NCI-H2107 treated with DMSO at 0.1 percent for 48 hours (cell line): ENCODE measurements around the gene DCST2.

Source experiments
- DNase-seq: peaks from one replicate; lab custom pipeline; 2025; ENCODE audit not compliant: unreplicated experiment; lab: John Stamatoyannopoulos, UW

DCST2 gene

GRCh38 chr1:155030243-155030795 lies 3.3 kb downstream of the DCST2 start:
- no peak for DNase-seq

- no peak for DNase-seq
These were observed 3.9 kb downstream of the DCST2 start for GRCh38 chr1:155029513-155030242.

- no peak for DNase-seq
These were observed 7.0 kb downstream of the DCST2 start for GRCh38 chr1:155026588-155026987.

- no peak for DNase-seq
These were observed 7.4 kb downstream of the DCST2 start for GRCh38 chr1:155026154-155026553.

GRCh38 chr1:155024315-155024714 lies 9.3 kb downstream of the DCST2 start:
- no peak for DNase-seq

- no peak for DNase-seq
These were observed 10.0 kb downstream of the DCST2 start for GRCh38 chr1:155023627-155024026.

- DNase-seq = peak; percentile 35
These were observed 10.7 kb downstream of the DCST2 start for GRCh38 chr1:155022927-155023236.

GRCh38 chr1:155022136-155022926 lies 11.2 kb downstream of the DCST2 start:
- DNase-seq = no peak

GRCh38 chr1:155019377-155020245 lies 14.0 kb downstream of the DCST2 start:
- DNase-seq = peak; percentile 64

GRCh38 chr1:155018617-155019348 lies 14.8 kb downstream of the DCST2 start:
- no peak for DNase-seq

GRCh38 chr1:155017946-155018316 lies 15.7 kb downstream of the DCST2 start:
- DNase-seq = no peak

- DNase-seq = peak; percentile 59
These were observed 16.3 kb downstream of the DCST2 start for GRCh38 chr1:155017041-155017945.

- no peak for DNase-seq
These were observed 17.2 kb downstream of the DCST2 start for GRCh38 chr1:155016231-155016831.

- no peak for DNase-seq
These were observed 17.9 kb downstream of the DCST2 start for GRCh38 chr1:155015527-155016230.

- DNase-seq = no peak
These were observed 18.7 kb downstream of the DCST2 start for GRCh38 chr1:155014709-155015508.

GRCh38 chr1:155013632-155014031 lies 19.9 kb downstream of the DCST2 start:
- DNase-seq = no peak

- DNase-seq = no peak
These were observed 20.6 kb downstream of the DCST2 start for GRCh38 chr1:155012776-155013602.
